HCT116 (cell line): ENCODE data around the gene SOCS7. TPM values are rescaled to one million over a fixed set of nuclear protein-coding genes. Genes with fewer than 3 reads are reported as not detected.

ENCODE experiments used
- ATAC-seq: fragments of 200-7000 bp; cut with Tn5 transposase; 2 replicates; pipeline ENCODE4 v1.9.1; 2020; ENCODE audit warnings: mild to moderate bottlenecking, moderate library complexity
- BruUV-seq: library from RNA; stranded (reverse); fragments of 400-500 nt; replicated peaks from 2 replicates; lab custom pipeline; 2021; lab: Mats Ljungman, UMichigan
- CTCF ChIA-PET: fragments of 300-600 bp; sonication (Branson Sonifier 250); formaldehyde crosslinking; loops from one replicate; lab custom pipeline; 2021; ENCODE audit warnings: antibody characterized with exemption; lab: Charles Lee
- POLR2A ChIA-PET: fragments of 300-600, 350-600 bp; sonication (Branson Sonifier 250); formaldehyde crosslinking; loops from one replicate; lab custom pipeline; 2021; ENCODE audit warnings: antibody characterized with exemption; lab: Charles Lee
- RAD21 ChIA-PET, 2 experiments: fragments of 300-600 bp; sonication (Branson Sonifier 250); formaldehyde crosslinking; loops; one replicate each; lab custom pipeline; 2023; ENCODE audit warnings: low total read pairs in 2 of 2; ENCODE audit not compliant: uncharacterized antibody in 2 of 2, unreplicated experiment in 2 of 2, low non-redundant PET in 1 of 2; lab: Charles Lee
- DNase-seq: peaks from one replicate; pipeline ENCODE4 v3.0.0-alpha.2; 2010; ENCODE audit warnings: low read depth, low spot score
- H2AFZ ChIP-seq: fragments of 200-600 bp; shearing (Covaris generic), sonication (generic); 2 replicates; pipeline ENCODE4 v1.6.1; 2017; ENCODE audit warnings: low read depth, mixed run types, mixed read lengths, antibody characterized with exemption, low read length; ENCODE audit not compliant: poor library complexity, severe bottlenecking
- H3K27ac ChIP-seq: 2 replicates; pipeline ENCODE4 v1.5.1; 2012; ENCODE audit warnings: low read depth, low read length
- H3K27me3 ChIP-seq: fragments of 200-600 bp; sonication (generic); 2 replicates; pipeline ENCODE4 v1.6.1; 2016; ENCODE audit warnings: mixed run types, low read length, mixed read lengths; ENCODE audit not compliant: insufficient read depth
- H3K36me3 ChIP-seq, 2 experiments: fragments of 200-500 bp in 1 of 2; fragments of 200-600 bp in 1 of 2; sonication (Bioruptor generic) in 1 of 2; sonication (generic) in 1 of 2; 2 replicates each; pipeline versions ENCODE4 v1.5.1 to v1.6.1; 2014 to 2016; ENCODE audit warnings: low read length in 2 of 2, inconsistent platforms in 1 of 2, mixed read lengths in 1 of 2, mixed run types in 1 of 2; ENCODE audit not compliant: insufficient read depth in 2 of 2, control insufficient read depth in 1 of 2
- H3K4me1 ChIP-seq, 2 experiments: fragments of 200-600 bp in 1 of 2; sonication (generic) in 1 of 2; 2 replicates each; pipeline versions ENCODE4 v1.5.1 to v1.6.1; 2012 to 2017; ENCODE audit warnings: low read length in 2 of 2, inconsistent platforms in 1 of 2, mild to moderate bottlenecking in 1 of 2, mixed read lengths in 1 of 2, mixed run types in 1 of 2, moderate library complexity in 1 of 2; ENCODE audit not compliant: insufficient read depth in 2 of 2, control insufficient read depth in 1 of 2
- H3K4me2 ChIP-seq: fragments of 200-600 bp; sonication (generic); 2 replicates; pipeline ENCODE4 v1.6.1; 2017; ENCODE audit warnings: mixed run types, low read length, mixed read lengths
- H3K4me3 ChIP-seq, 2 experiments: fragments of 200-600 bp in 1 of 2; sonication (generic) in 1 of 2; replicated peaks in 1 of 2; 2 replicates each; pipeline ENCODE4 v1.5.1; 2011 to 2016; ENCODE audit warnings: low read length in 2 of 2, control low read depth in 1 of 2, low read depth in 1 of 2, mild to moderate bottlenecking in 1 of 2, mixed read lengths in 1 of 2, mixed run types in 1 of 2
- H3K79me2 ChIP-seq: fragments of 200-600 bp; sonication (generic); 2 replicates; pipeline ENCODE4 v1.6.1; 2017; ENCODE audit warnings: mild to moderate bottlenecking, mixed run types, low read length, moderate library complexity, mixed read lengths; ENCODE audit not compliant: insufficient read depth
- H3K9ac ChIP-seq: fragments of 200-600 bp; sonication (generic); 2 replicates; pipeline ENCODE4 v1.6.1; 2016; ENCODE audit warnings: low read length, mixed read lengths
- H3K9me2 ChIP-seq: fragments of 200-600 bp; sonication (generic), shearing (Covaris generic); 2 replicates; pipeline ENCODE4 v1.6.1; 2017; ENCODE audit warnings: mixed run types, mild to moderate bottlenecking, moderate library complexity; ENCODE audit not compliant: insufficient read depth
- H3K9me3 ChIP-seq, 2 experiments: fragments of 200-500 bp in 1 of 2; fragments of 200-600 bp in 1 of 2; sonication (Bioruptor generic) in 1 of 2; sonication (generic) in 1 of 2; 2 replicates each; pipeline ENCODE4 v1.6.1; 2014 to 2017; ENCODE audit warnings: low read length in 2 of 2, mixed read lengths in 2 of 2, inconsistent platforms in 1 of 2, low read depth in 1 of 2, mild to moderate bottlenecking in 1 of 2, mixed run types in 1 of 2, moderate library complexity in 1 of 2; ENCODE audit not compliant: control insufficient read depth in 1 of 2, insufficient read depth in 1 of 2
- H4K20me1 ChIP-seq: fragments of 200-600 bp; sonication (generic), shearing (Covaris generic); 2 replicates; pipeline ENCODE4 v1.6.1; 2017; ENCODE audit warnings: mixed run types, mild to moderate bottlenecking, moderate library complexity; ENCODE audit not compliant: insufficient read depth
- ATF3 ChIP-seq: IDR thresholded peaks from 2 replicates; pipeline ENCODE4 v1.6.1; 2012
- EGR1 ChIP-seq: IDR thresholded peaks from 2 replicates; pipeline ENCODE4 v1.6.1; 2012; ENCODE audit warnings: low read depth
- FOSL1 ChIP-seq: IDR thresholded peaks from 2 replicates; pipeline ENCODE4 v1.6.1; 2012; ENCODE audit warnings: low read depth
- RAD21 ChIP-seq: IDR thresholded peaks from 2 replicates; pipeline ENCODE4 v1.6.1; 2012; ENCODE audit warnings: low read depth, mild to moderate bottlenecking
- TCF7L2 ChIP-seq: IDR thresholded peaks from 2 replicates; pipeline ENCODE4 v1.7.0; 2011; ENCODE audit warnings: borderline replicate concordance, inconsistent platforms; ENCODE audit not compliant: insufficient read depth, insufficient read length; ENCODE audit errors: extremely low read depth
- intact Hi-C: fragments of 100-400 bp; cut with micrococcal nuclease; formaldehyde crosslinking; loops from 2 replicates; pipeline ENCODE4 v1.10.0; 2022
- total RNA-seq: library from RNA; stranded (reverse); gene quantifications from one replicate; pipeline ENCODE4 v1.2.1, GENCODE V29; 2021; ENCODE audit not compliant: unreplicated experiment
- TF ChIP-seq, protein P1 (sequence below), 3 experiments: fragments of 200-600 bp in 1 of 3; sonication (generic) in 1 of 3; IDR thresholded peaks in 2 of 3; conservative IDR thresholded peaks in 1 of 3; 2 replicates each; pipeline ENCODE4 v1.5.1; 2012 to 2017; ENCODE audit warnings: low read depth in 2 of 3, low read length in 2 of 3, antibody characterized with exemption in 1 of 3, borderline replicate concordance in 1 of 3, control low read depth in 1 of 3, mild to moderate bottlenecking in 1 of 3, mixed read lengths in 1 of 3, mixed run types in 1 of 3, moderate library complexity in 1 of 3; ENCODE audit not compliant: insufficient read depth in 1 of 3

Gene SOCS7
- total RNA-seq, 1 experiment from 2014 or later = 49.9 TPM

DNA sequence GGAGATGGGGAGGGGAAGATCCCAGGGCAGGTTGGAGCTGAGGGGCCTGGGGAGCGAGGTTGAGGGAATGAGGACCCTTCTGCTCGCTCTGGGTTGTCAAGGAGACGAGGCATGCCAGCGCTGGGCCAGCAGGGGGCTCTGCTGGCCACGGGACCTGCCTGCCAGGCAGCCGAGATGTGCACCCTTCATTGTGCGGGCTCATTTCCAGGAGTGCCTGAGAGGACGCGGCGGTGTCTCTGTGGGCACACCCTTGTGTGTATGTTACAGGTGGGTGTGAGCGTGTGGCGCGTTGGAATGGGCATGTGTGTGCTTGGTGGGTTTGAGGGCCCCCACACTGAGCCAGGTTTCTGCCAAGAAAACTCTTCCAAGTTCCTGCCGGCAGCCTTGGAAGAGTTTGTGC lies 92.5 kb downstream of the SOCS7 start:
- Histone ChIP-seq H3K27ac (no peak overlapping the region; the same call in 1 of the 2 replicates), H3K4me2 (peak overlapping the region; percentile 44), H3K4me1 (peaks cover 36 to 50% of the 10 kb centered on the region in 2 experiments), H3K9me2 (no peaks in the 10 kb centered on the region), H3K4me3 (no peak overlapping the region), H3K27me3 (no peaks in the 10 kb centered on the region), H2AFZ (no peak overlapping the region), H4K20me1 (no peaks in the 10 kb centered on the region), H3K9ac (no peak overlapping the region), H3K36me3 (no peaks in the 10 kb centered on the region), H3K9me3 (no peaks in the 10 kb centered on the region), H3K79me2 (no peaks in the 10 kb centered on the region)
- DNase-seq (no peak), ATAC-seq (peak; percentile 92)
- TF ChIP-seq RAD21 (peak; percentile 98), ATF3 (no peak), EGR1 (no peak), TCF7L2 (peak; percentile 27), FOSL1 (no peak)
- TF ChIP-seq, protein P1, sequence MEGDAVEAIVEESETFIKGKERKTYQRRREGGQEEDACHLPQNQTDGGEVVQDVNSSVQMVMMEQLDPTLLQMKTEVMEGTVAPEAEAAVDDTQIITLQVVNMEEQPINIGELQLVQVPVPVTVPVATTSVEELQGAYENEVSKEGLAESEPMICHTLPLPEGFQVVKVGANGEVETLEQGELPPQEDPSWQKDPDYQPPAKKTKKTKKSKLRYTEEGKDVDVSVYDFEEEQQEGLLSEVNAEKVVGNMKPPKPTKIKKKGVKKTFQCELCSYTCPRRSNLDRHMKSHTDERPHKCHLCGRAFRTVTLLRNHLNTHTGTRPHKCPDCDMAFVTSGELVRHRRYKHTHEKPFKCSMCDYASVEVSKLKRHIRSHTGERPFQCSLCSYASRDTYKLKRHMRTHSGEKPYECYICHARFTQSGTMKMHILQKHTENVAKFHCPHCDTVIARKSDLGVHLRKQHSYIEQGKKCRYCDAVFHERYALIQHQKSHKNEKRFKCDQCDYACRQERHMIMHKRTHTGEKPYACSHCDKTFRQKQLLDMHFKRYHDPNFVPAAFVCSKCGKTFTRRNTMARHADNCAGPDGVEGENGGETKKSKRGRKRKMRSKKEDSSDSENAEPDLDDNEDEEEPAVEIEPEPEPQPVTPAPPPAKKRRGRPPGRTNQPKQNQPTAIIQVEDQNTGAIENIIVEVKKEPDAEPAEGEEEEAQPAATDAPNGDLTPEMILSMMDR (IDR thresholded peaks at IDR 0.05 in 2 of 3, conservative IDR thresholded peaks at IDR 0.05 in 1 of 3; ENCODE audit: borderline replicate concordance in 1 of 3, insufficient read depth in 1 of 3, low read depth in 2 of 3, low read length in 2 of 3) = peak; percentile 94 to 96 (median 94)
- no TSS peak for BruUV-seq
- ChIA-PET RAD21 (no interaction called here), CTCF (interaction anchor here (0.6 to 1.8 kb wide), 4 partner anchors 15 to 219 kb away, joined by 3 to 5 read pairs (median 4); no protein-coding TSS in a partner anchor), POLR2A (no interaction called here)
- intact Hi-C loops = loop anchor here (1.0 kb wide), 1 partner anchor 41 kb away; no protein-coding TSS in a partner anchor
